Tibial nerve (tissue), 4 donors: ENCODE data around the gene CYP1A1.

ENCODE experiments used
- CTCF ChIP-seq, 5 experiments: fragments of 200-600 bp in 3 of 5; fragments of 450-650 bp in 2 of 5; sonication (generic) in 3 of 5; IDR thresholded peaks; one replicate each; pipeline ENCODE4 v1.5.1; 2016 to 2019; ENCODE audit warnings: antibody characterized with exemption in 5 of 5, mild to moderate bottlenecking in 3 of 5, moderate library complexity in 2 of 5
- EP300 ChIP-seq, 2 donors: sonication (generic); formaldehyde crosslinking; IDR thresholded peaks; one replicate each; pipeline ENCODE4 v1.6.1; 2017; ENCODE audit warnings: antibody characterized with exemption in 2 of 2, mild to moderate bottlenecking in 1 of 2
- POLR2A ChIP-seq, 2 donors: fragments of 450-650 bp; IDR thresholded peaks; one replicate each; pipeline ENCODE4 v1.6.1; 2017; ENCODE audit warnings: antibody characterized with exemption in 2 of 2, mild to moderate bottlenecking in 2 of 2, moderate library complexity in 2 of 2

DNA sequence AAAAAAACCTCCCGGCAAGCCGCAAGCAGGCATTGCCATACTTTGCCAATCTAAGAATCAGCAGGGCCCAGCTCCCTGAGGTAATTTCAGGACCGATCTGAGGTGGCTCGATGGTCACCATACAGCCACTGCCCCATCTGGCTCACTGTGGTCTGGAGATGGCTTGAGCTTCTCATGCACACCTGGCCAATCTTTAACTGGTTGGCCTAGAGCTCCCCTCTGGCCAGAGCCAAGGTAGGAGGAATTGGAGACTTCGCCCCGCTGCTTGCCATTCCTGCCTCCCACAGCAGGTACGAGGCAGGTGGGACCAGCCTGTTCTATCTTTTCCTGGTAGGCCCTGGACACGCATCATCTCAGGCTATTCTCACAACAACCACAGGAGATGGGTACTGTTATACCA lies 33.4 kb upstream of the CYP1A1 start:
- TF ChIP-seq CTCF (IDR thresholded peaks at IDR 0.05) (no peak), POLR2A (IDR thresholded peaks at IDR 0.05) (no peak), EP300 (IDR thresholded peaks at IDR 0.05) (no peak)
